Measurements from ENCODE around the gene CRB1.

- no peak for TF ChIP-seq POLR2A (IDR thresholded peaks at IDR 0.05)
- TF ChIP-seq CTCF (IDR thresholded peaks at IDR 0.05), result no peak
- no peak for TF ChIP-seq POLR2AphosphoS5 (IDR thresholded peaks at IDR 0.05)
Observed at GRCh38 chr1:197438010-197438790, 170.1 kb downstream of the CRB1 start.

Data from breast epithelium (tissue), 3 donors.